BLaER1 treated with 17β-estradiol and CSF1 and Interleukin-3, amounts not matched to agents 10 nM and 100 nM (cell line): ENCODE results near the gene SRPK2.
"Not testable (repeated sequence)": the region's sequence is repeated elsewhere in the genome, so short reads cannot be mapped to it uniquely, and the experiment has no call there.

ENCODE experiments used
- H3K27ac ChIP-seq, 11 experiments: shearing (Covaris generic); formaldehyde crosslinking; 2 replicates each; pipeline ENCODE4 v1.8.1; 2022
- H3K27me3 ChIP-seq, 11 experiments: shearing (Covaris generic); formaldehyde crosslinking; 2 replicates each; pipeline ENCODE4 v1.8.1; 2022
- H3K36me3 ChIP-seq, 11 experiments: shearing (Covaris generic); formaldehyde crosslinking; 2 replicates each; pipeline ENCODE4 v1.8.1; 2022
- H3K4me1 ChIP-seq, 10 experiments: shearing (Covaris generic); formaldehyde crosslinking; 2 replicates each; pipeline ENCODE4 v1.8.1; 2022
- H3K4me2 ChIP-seq, 11 experiments: shearing (Covaris generic); formaldehyde crosslinking; 2 replicates each; pipeline ENCODE4 v1.8.1; 2022
- H3K4me3 ChIP-seq, 10 experiments: shearing (Covaris generic); formaldehyde crosslinking; 2 replicates each; pipeline ENCODE4 v1.8.1; 2022
- H3K9ac ChIP-seq, 11 experiments: shearing (Covaris generic); formaldehyde crosslinking; 2 replicates each; pipeline ENCODE4 v1.8.1; 2022
- H3K9me3 ChIP-seq, 11 experiments: shearing (Covaris generic); formaldehyde crosslinking; replicated peaks in 1 of 11; 2 replicates each; pipeline ENCODE4 v1.8.1; 2022
- H4K20me1 ChIP-seq, 11 experiments: shearing (Covaris generic); formaldehyde crosslinking; 2 replicates each; pipeline ENCODE4 v1.8.1; 2022
- Cebpa-rat ChIP-seq, 11 experiments: shearing (Covaris generic); IDR thresholded peaks; 2 replicates each; pipeline ENCODE4 v1.8.1; 2022

The SRPK2 gene

DNA sequence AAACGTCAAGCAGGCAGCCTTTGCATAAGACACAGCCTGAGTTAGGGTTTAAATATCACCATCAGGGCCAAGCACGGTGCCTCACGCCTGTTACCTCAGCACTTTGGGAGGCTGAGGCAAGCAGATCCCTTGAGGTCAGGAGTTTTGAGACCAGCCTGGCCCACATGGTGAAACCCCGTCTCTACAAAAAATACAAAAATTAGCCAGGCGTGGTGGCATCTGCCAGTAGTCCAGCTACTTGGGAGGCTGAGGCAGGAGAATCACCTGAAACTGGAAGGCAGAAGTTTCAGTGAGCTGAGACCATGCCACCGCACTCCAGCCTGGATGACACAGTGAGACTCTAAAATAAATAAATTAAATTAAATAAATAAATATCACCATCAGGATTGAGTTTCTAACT, 33.0 kb downstream of the SRPK2 start:
- Histone ChIP-seq H3K9me3 (peaks cover 0 to 9% (median 0%) of the 10 kb centered on the region in 11 experiments; a peak in 3 of 22 replicates), H3K36me3 (peaks cover 0 to 6% (median 0%) of the 10 kb centered on the region in 11 experiments; a peak in 2 of 22 replicates), H3K9ac (no peak overlapping the region; a peak in 2 of 22 replicates), H3K4me2 (peak overlapping the region; percentile 5 to 91 (median 78); a peak in 20 of 22 replicates), H4K20me1 (peaks cover 5 to 76% (median 44%) of the 10 kb centered on the region in 11 experiments; a peak in 19 of 22 replicates), H3K27ac (peak overlapping the region in 9 of 11 experiments; percentile 3 to 80 (median 71); a peak in 11 of 22 replicates), H3K4me3 (no peak overlapping the region), H3K27me3 (no peaks in the 10 kb centered on the region), H3K4me1 (peaks cover 55 to 62% (median 56%) of the 10 kb centered on the region in 10 experiments)
- no peak for TF ChIP-seq Cebpa-rat (IDR thresholded peaks at IDR 0.05)

GRCh38 chr7:105354383-105354782, 34.3 kb downstream of the SRPK2 start:
- Histone ChIP-seq H3K27me3 (no peaks in the 10 kb centered on the region), H3K36me3 (peaks cover 0 to 4% (median 0%) of the 10 kb centered on the region in 11 experiments; a peak in 1 of 22 replicates), H3K9me3 (peaks cover 0 to 3% (median 0%) of the 10 kb centered on the region in 11 experiments; a peak in 1 of 22 replicates), H3K4me2 (peak overlapping the region; percentile 67 to 92 (median 84)), H3K9ac (peak overlapping the region; percentile 0 to 72 (median 45); a peak in 11 of 22 replicates), H3K4me3 (no peak overlapping the region), H4K20me1 (peaks cover 5 to 89% (median 45%) of the 10 kb centered on the region in 11 experiments; a peak in 19 of 22 replicates), H3K27ac (peak overlapping the region in 9 of 11 experiments; percentile 30 to 80 (median 71); a peak in 18 of 22 replicates), H3K4me1 (peaks cover 61 to 75% (median 69%) of the 10 kb centered on the region in 10 experiments)
- TF ChIP-seq Cebpa-rat (IDR thresholded peaks at IDR 0.05) = no peak

GRCh38 chr7:105353752-105354328, 34.9 kb downstream of the SRPK2 start:
- Histone ChIP-seq H3K4me2 (peak overlapping the region; percentile 67 to 92 (median 84)), H3K27ac (peak overlapping the region in 10 of 11 experiments; percentile 30 to 80 (median 70); a peak in 20 of 22 replicates), H3K9me3 (peaks cover 0 to 3% (median 0%) of the 10 kb centered on the region in 11 experiments; a peak in 1 of 22 replicates), H4K20me1 (peaks cover 5 to 83% (median 45%) of the 10 kb centered on the region in 11 experiments; a peak in 19 of 22 replicates), H3K36me3 (no peaks in the 10 kb centered on the region), H3K4me1 (peaks cover 61 to 80% (median 72%) of the 10 kb centered on the region in 10 experiments), H3K27me3 (no peaks in the 10 kb centered on the region), H3K9ac (peak overlapping the region; percentile 0 to 72 (median 56); a peak in 13 of 22 replicates), H3K4me3 (peak overlapping the region in 2 of 10 experiments; percentile 32 to 37; a peak in 3 of 20 replicates)
- no peak for TF ChIP-seq Cebpa-rat (IDR thresholded peaks at IDR 0.05)

DNA sequence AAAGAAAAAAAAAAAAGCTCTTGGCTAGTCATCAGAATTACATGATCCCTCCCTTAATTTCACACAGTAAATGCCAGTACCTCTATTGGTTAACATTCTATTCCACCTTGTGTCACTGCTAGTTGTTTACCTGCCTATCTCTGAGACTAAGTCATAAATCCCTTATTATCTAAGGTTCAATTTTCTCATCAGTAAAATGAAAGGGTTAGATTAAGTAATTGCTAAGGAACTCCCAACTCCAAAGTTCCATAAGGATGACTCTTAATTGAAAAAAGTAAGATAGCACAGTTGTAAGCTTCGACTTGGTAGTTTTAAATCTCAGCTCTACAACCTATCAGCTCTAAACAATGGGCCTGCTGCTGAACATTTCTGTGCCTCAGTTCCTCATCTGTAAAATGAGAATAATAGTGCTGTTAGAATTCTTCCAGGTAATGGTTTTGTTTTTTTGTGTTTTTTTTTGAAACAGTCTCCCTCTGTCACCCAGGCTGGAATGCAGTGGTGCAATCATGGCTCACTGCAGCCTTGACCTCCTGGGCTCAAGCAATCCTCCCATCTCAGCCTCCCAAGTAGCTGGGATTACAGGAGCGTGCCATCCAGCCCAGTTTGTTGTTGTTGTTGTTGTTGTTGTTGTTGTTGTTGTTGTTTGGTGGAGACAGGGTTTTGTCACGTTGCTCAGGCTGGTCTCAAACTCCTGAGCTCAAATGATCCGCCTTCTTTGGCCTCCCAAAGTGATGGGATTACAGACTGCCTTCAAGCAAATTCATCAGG, 35.6 kb downstream of the SRPK2 start:
- H3K4me2 ChIP-seq = peak overlapping the region; percentile 67 to 92 (median 84)
- TF ChIP-seq Cebpa-rat (IDR thresholded peaks at IDR 0.05) = no peak
- H4K20me1 ChIP-seq = peaks cover 5 to 81% (median 44%) of the 10 kb centered on the region in 11 experiments; a peak in 19 of 22 replicates
- no peaks in the 10 kb centered on the region for H3K27me3 ChIP-seq
- peak overlapping the region in 2 of 10 experiments; percentile 32 to 37; a peak in 3 of 20 replicates for H3K4me3 ChIP-seq
- H3K27ac ChIP-seq = peak overlapping the region in 10 of 11 experiments; percentile 30 to 80 (median 70); a peak in 19 of 22 replicates
- H3K36me3 ChIP-seq = no peaks in the 10 kb centered on the region
- H3K4me1 ChIP-seq = peaks cover 66 to 87% (median 80%) of the 10 kb centered on the region in 10 experiments
- no peaks in the 10 kb centered on the region for H3K9me3 ChIP-seq
- peak overlapping the region in 9 of 11 experiments; percentile 0 to 72 (median 58); a peak in 12 of 22 replicates for H3K9ac ChIP-seq

- H3K4me3 ChIP-seq = peak overlapping the region in 2 of 10 experiments; percentile 12 to 47; a peak in 3 of 20 replicates
- H3K9ac ChIP-seq = peak overlapping the region in 9 of 11 experiments; percentile 16 to 59 (median 43); a peak in 12 of 22 replicates
- H3K27ac ChIP-seq = peak overlapping the region in 10 of 11 experiments; percentile 30 to 80 (median 70); a peak in 20 of 22 replicates
- H3K36me3 ChIP-seq = no peaks in the 10 kb centered on the region
- H3K27me3 ChIP-seq = no peaks in the 10 kb centered on the region
- peak overlapping the region; percentile 67 to 92 (median 84) for H3K4me2 ChIP-seq
- H4K20me1 ChIP-seq = peaks cover 5 to 89% (median 48%) of the 10 kb centered on the region in 11 experiments; a peak in 19 of 22 replicates
- H3K9me3 ChIP-seq = no peaks in the 10 kb centered on the region
- TF ChIP-seq Cebpa-rat (IDR thresholded peaks at IDR 0.05) = no peak
- peaks cover 70 to 97% (median 88%) of the 10 kb centered on the region in 10 experiments for H3K4me1 ChIP-seq
These were observed 36.6 kb downstream of the SRPK2 start for GRCh38 chr7:105352018-105352612.

DNA sequence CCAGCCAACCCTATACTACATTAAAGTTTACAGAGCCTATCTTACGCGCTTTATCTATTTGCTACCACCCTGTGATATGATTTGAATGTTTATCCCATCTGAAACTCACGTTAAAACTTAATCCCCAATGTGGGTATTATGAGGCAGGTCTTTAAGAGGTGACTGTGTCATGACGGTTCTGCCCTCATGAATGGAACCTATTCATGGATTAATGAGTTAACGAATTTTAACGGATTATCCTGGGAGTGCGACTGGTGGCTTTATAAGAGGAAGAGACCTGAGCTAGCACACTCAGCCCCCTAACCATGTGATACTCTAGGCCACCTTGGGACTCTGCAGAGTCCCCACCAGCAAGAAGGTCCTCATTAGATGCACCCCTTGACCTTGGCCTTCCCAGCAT, 37.8 kb downstream of the SRPK2 start:
- H4K20me1 ChIP-seq = peaks cover 5 to 89% (median 53%) of the 10 kb centered on the region in 11 experiments; a peak in 19 of 22 replicates
- H3K9ac ChIP-seq = peak overlapping the region in 3 of 11 experiments; percentile 17 to 52 (median 52); a peak in 5 of 22 replicates
- peaks cover 80 to 99% (median 95%) of the 10 kb centered on the region in 10 experiments for H3K4me1 ChIP-seq

GRCh38 chr7:105348177-105348576, 40.5 kb downstream of the SRPK2 start:
- H3K4me3 ChIP-seq = not testable (repeated sequence)

More for the DNA sequence above, 37.8 kb downstream of the SRPK2 start:
- Histone ChIP-seq H3K4me3 (no peak overlapping the region), H3K27me3 (no peaks in the 10 kb centered on the region), H3K27ac (peak overlapping the region in 10 of 11 experiments; percentile 28 to 80 (median 70); a peak in 17 of 22 replicates), H3K4me2 (peak overlapping the region; percentile 67 to 92 (median 84)), H3K36me3 (no peaks in the 10 kb centered on the region), H3K9me3 (no peaks in the 10 kb centered on the region)
- TF ChIP-seq Cebpa-rat (IDR thresholded peaks at IDR 0.05) = no peak

More at GRCh38 chr7:105348177-105348576, 40.5 kb downstream of the SRPK2 start:
- H3K36me3 ChIP-seq, H3K9ac ChIP-seq, H3K9me3 ChIP-seq, H3K27me3 ChIP-seq: not testable (repeated sequence)
- Histone ChIP-seq H3K4me2 (peak overlapping the region; percentile 35 to 84 (median 60); a peak in 21 of 22 replicates), H4K20me1 (peaks cover 0 to 89% (median 40%) of the 10 kb centered on the region in 11 experiments; a peak in 16 of 22 replicates), H3K4me1 (peaks cover 62 to 86% (median 79%) of the 10 kb centered on the region in 10 experiments), H3K27ac (peak overlapping the region in 8 of 11 experiments; percentile 19 to 81 (median 66); a peak in 12 of 22 replicates)
